K562 (cell line): ENCODE measurements around the gene ZNF598. TPM values are rescaled to one million over a fixed set of nuclear protein-coding genes. Genes with fewer than 3 reads are reported as not detected.
A peak's percentile ranks its signal among the peaks of the same experiment; 100 is the strongest.

Source experiments
- ATAC-seq: fragments of 200-7000 bp; cut with Tn5 transposase; 3 replicates; pipeline ENCODE4 v1.9.1; 2020; ENCODE audit warnings: moderate library complexity
- BruUV-seq: library from RNA; stranded (reverse); fragments of 400-500 nt; replicated peaks from 2 replicates; lab custom pipeline; 2021; lab: Mats Ljungman, UMichigan
- CTCF ChIA-PET: fragments of 300-600 bp; formaldehyde crosslinking; extraction: SDS; loops from one replicate; lab custom pipeline; 2021; ENCODE audit warnings: low intra/inter-chr PET ratio; lab: Yijun Ruan, JAX
- POLR2A ChIA-PET: fragments of 300-600, 350-650 bp; sonication (Branson Sonifier 250); formaldehyde crosslinking; extraction: SDS; loops from one replicate; lab custom pipeline; 2021; ENCODE audit warnings: antibody characterized with exemption, inconsistent platforms; lab: Yijun Ruan, JAX
- DNase-seq, 4 experiments: peaks; one replicate each; pipeline versions ENCODE4 v3.0.0 to v3.0.0-alpha.2; 2011 to 2018; ENCODE audit warnings: low spot score in 3 of 4, mixed read lengths in 3 of 4; ENCODE audit errors: extremely low read depth in 1 of 4
- FAIRE-seq: peaks from 2 replicates; lab custom pipeline; 2011; peaks lifted over from hg19 to GRCh38; lab: Jason Lieb, UNC
- H2AFZ ChIP-seq: 2 replicates; pipeline ENCODE4 v1.6.0; 2011; ENCODE audit warnings: low read depth, low read length, control low read depth, inconsistent platforms
- H3K27ac ChIP-seq: fragments of 200-600 bp; 3 replicates; pipeline ENCODE4 v1.8.0; 2011; ENCODE audit warnings: low read depth, mild to moderate bottlenecking, control low read depth, inconsistent platforms, low read length, moderate library complexity, mixed read lengths; ENCODE audit errors: extremely low read depth
- H3K27me3 ChIP-seq, 2 experiments: fragments of 300-600 bp in 1 of 2; 2 replicates in 1 of 2; 3 replicates in 1 of 2; pipeline versions ENCODE4 v1.6.0 to v1.8.0; 2011; ENCODE audit warnings: inconsistent platforms in 2 of 2, low read length in 2 of 2, mild to moderate bottlenecking in 1 of 2, mixed read lengths in 1 of 2, moderate library complexity in 1 of 2; ENCODE audit not compliant: control insufficient read depth in 2 of 2, insufficient read depth in 2 of 2
- H3K36me3 ChIP-seq: fragments of 300-600 bp; 3 replicates; pipeline ENCODE4 v1.8.0; 2011; ENCODE audit warnings: mild to moderate bottlenecking, low read length, inconsistent platforms; ENCODE audit not compliant: control insufficient read depth, insufficient read depth
- H3K4me1 ChIP-seq, 2 experiments: fragments of 200-600 bp in 1 of 2; replicated peaks in 1 of 2; 2 replicates in 1 of 2; 3 replicates in 1 of 2; pipeline versions ENCODE4 v1.5.1 to v1.8.0; 2011; ENCODE audit warnings: inconsistent platforms in 2 of 2, low read length in 2 of 2, mild to moderate bottlenecking in 1 of 2, mixed read lengths in 1 of 2, moderate library complexity in 1 of 2; ENCODE audit not compliant: control insufficient read depth in 2 of 2, insufficient read depth in 2 of 2
- H3K4me2 ChIP-seq: 2 replicates; pipeline ENCODE4 v1.6.1; 2011; ENCODE audit warnings: low read length, control low read depth, inconsistent platforms, mixed read lengths; ENCODE audit not compliant: insufficient read depth
- H3K4me3 ChIP-seq: fragments of 200-600 bp; sonication (generic), shearing (Covaris generic); 2 replicates; pipeline ENCODE4 v1.5.1; 2016; ENCODE audit warnings: control low read depth, inconsistent platforms
- H3K79me2 ChIP-seq: fragments of 200-600 bp; 3 replicates; pipeline ENCODE4 v1.8.0; 2011; ENCODE audit warnings: low read length, inconsistent platforms; ENCODE audit not compliant: control insufficient read depth, insufficient read depth
- H3K9ac ChIP-seq, 2 experiments: 2 replicates each; pipeline versions ENCODE4 v1.6.0 to v1.6.1; 2011; ENCODE audit warnings: low read depth in 2 of 2, low read length in 2 of 2, control low read depth in 1 of 2, inconsistent platforms in 1 of 2, mild to moderate bottlenecking in 1 of 2, mixed read lengths in 1 of 2; ENCODE audit not compliant: insufficient read depth in 1 of 2
- H3K9me1 ChIP-seq: one replicate; pipeline ENCODE4 v1.6.0; 2011; ENCODE audit warnings: inconsistent platforms, mild to moderate bottlenecking, low read length, moderate library complexity; ENCODE audit not compliant: control insufficient read depth, insufficient read depth
- H3K9me3 ChIP-seq: replicated peaks from 2 replicates; pipeline ENCODE4 v1.5.1; 2011; ENCODE audit warnings: low read depth, low read length, inconsistent platforms; ENCODE audit not compliant: control insufficient read depth, insufficient read depth
- H4K20me1 ChIP-seq: replicated peaks from 2 replicates; pipeline ENCODE4 v1.6.1; 2011; ENCODE audit warnings: low read length, inconsistent platforms, mixed read lengths; ENCODE audit not compliant: control insufficient read depth, insufficient read depth
- KLF13 ChIP-seq: fragments of 450-650 bp; IDR thresholded peaks from 2 replicates; pipeline ENCODE4 v1.6.1; 2016; ENCODE audit warnings: missing genetic modification characterization, low read depth, mild to moderate bottlenecking, missing compliant biosample characterization, moderate library complexity, borderline replicate concordance
- MBD2 ChIP-seq: sonication (generic); IDR thresholded peaks from 2 replicates; pipeline ENCODE4 v1.6.1; 2016; ENCODE audit warnings: low read depth, borderline replicate concordance
- MED1 ChIP-seq: sonication (generic); formaldehyde crosslinking; IDR thresholded peaks from 2 replicates; pipeline ENCODE4 v1.8.1; 2023; ENCODE audit warnings: missing genetic modification reagents, borderline replicate concordance
- MXI1 ChIP-seq: IDR thresholded peaks from 2 replicates; pipeline ENCODE4 v1.6.1; 2011; ENCODE audit warnings: low read depth, mild to moderate bottlenecking, improper control_type of control experiment, low read length
- POLR2H ChIP-seq: IDR thresholded peaks from 2 replicates; pipeline ENCODE4 v1.6.1; 2016; ENCODE audit warnings: missing genetic modification characterization, low read depth, mild to moderate bottlenecking, control low read depth, missing compliant biosample characterization, moderate library complexity
- RBM39 ChIP-seq: fragments of 200-400 bp; formaldehyde crosslinking; optimal IDR thresholded peaks from 2 replicates; pipeline ENCODE3; 2018; ENCODE audit warnings: low read depth, low read length
- SIN3A ChIP-seq, 2 experiments: fragments of 150-350 bp in 1 of 2; IDR thresholded peaks; 2 replicates each; pipeline ENCODE4 v1.6.1; 2011 to 2016; ENCODE audit warnings: borderline replicate concordance in 2 of 2, low read depth in 2 of 2, low read length in 2 of 2, mild to moderate bottlenecking in 2 of 2, moderate library complexity in 2 of 2; ENCODE audit not compliant: control insufficient read depth in 1 of 2
- TAF1 ChIP-seq: IDR thresholded peaks from 2 replicates; pipeline ENCODE4 v1.6.1; 2011; ENCODE audit warnings: mild to moderate bottlenecking, low read length, moderate library complexity; ENCODE audit not compliant: insufficient read depth, control insufficient read depth, severe bottlenecking; ENCODE audit errors: extremely low read depth
- TCFL5 ChIP-seq: fragments of 250-450 bp; sonication (Bioruptor Pico); conservative IDR thresholded peaks from 2 replicates; pipeline ENCODE4 v1.6.1; 2021; ENCODE audit warnings: mild to moderate bottlenecking, moderate library complexity, matching md5 sums
- ZBED1 ChIP-seq: IDR thresholded peaks from 2 replicates; pipeline ENCODE4 v1.6.1; 2014
- WGBS: fragments of 100-300 bp; shearing (Covaris generic); methylation state at CpG from one replicate; pipeline ENCODE4 v1.1.6; 2016; ENCODE audit warnings: low coverage, mixed read lengths; ENCODE audit not compliant: insufficient coverage; ENCODE audit errors: missing lambda C conversion rate; 5-methylcytosine and 5-hydroxymethylcytosine counted together
- in situ Hi-C: fragments of 300-500 bp; cut with MboI; formaldehyde crosslinking; loops from 4 replicates; pipeline ENCODE4 v1.15.0; 2018; ENCODE audit warnings: inconsistent platforms, mixed read lengths
- intact Hi-C: fragments of 100-400 bp; cut with micrococcal nuclease; formaldehyde crosslinking; loops from 2 replicates; pipeline ENCODE4 v1.14.2; 2022
- polyA plus RNA-seq, 8 experiments: library from polyadenylated mRNA; depleted of rRNA in 4 of 8; stranded (reverse) in 5 of 8; unstranded in 3 of 8; fragments of >200 nt; fragmentation: Nextera tagmentation in 2 of 8; fragmentation: Illumina TruSeq in 1 of 8; extraction: Ambion mirVana in 2 of 8; extraction: Trizol in 1 of 8; gene quantifications; 2 replicates each; pipeline versions ENCODE4 v1.2.1 to v1.2.3, GENCODE V29; 2011 to 2014; ENCODE audit warnings: inconsistent platforms in 1 of 8, missing spikeins in 1 of 8
- total RNA-seq, 7 experiments: library from RNA; depleted of rRNA in 6 of 7; stranded (reverse); fragments of >200 nt in 6 of 7; fragmentation: Illumina TruSeq in 2 of 7; extraction: Trizol in 2 of 7; gene quantifications; 2 replicates each; pipeline versions ENCODE4 v1.2.1 to v1.2.3, GENCODE V29; 2011 to 2021; ENCODE audit warnings: low replicate concordance in 1 of 7
- TF ChIP-seq, protein P1 (sequence below): sonication (generic); formaldehyde crosslinking; IDR thresholded peaks from 2 replicates; pipeline ENCODE4 v1.8.1; 2023; ENCODE audit warnings: mild to moderate bottlenecking, missing genetic modification reagents
- TF ChIP-seq, protein P2 (sequence below): sonication (generic); formaldehyde crosslinking; IDR thresholded peaks from 2 replicates; pipeline ENCODE4 v1.9.0; 2022; ENCODE audit warnings: mild to moderate bottlenecking, missing genetic modification reagents

The ZNF598 gene
- total and polyA plus RNA-seq, 9 of the 15 experiments (the other 6 are each of a cell fraction or from before 2014, with no cell fraction given) = 0.11 to 115 (median 29.6) TPM

DNA sequence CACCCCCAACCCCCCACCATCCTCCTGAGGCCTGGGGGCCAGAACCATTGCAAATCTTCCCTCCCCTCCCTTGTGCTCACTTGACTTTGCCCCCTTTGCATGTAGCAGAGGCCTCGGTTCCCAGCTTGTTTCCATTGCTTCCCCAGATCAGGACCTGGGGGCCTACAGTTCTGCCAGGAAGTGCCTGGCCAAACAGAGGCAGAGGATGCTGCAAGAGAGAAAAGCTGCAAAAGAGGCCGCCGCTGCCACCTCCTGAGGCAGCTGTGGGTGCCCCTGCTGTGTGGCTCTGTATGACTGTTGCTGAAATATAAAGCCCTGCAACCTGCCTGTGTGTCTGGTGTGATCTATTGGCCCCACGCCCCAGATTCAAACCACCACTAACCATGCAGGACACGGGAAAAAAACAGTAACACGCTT, 48.0 kb downstream of the ZNF598 start:
- no peaks in the 10 kb centered on the region for H3K27me3 ChIP-seq
- ATAC-seq (no peak; the same call in 2 of the 3 replicates), FAIRE-seq (no peak), DNase-seq (peak in 2 of 4 experiments; percentile 24 to 66)
- peak overlapping the region; percentile 27; the same call in 1 of the 3 replicates for H3K27ac ChIP-seq
- peak overlapping the region; percentile 100 for H3K4me2 ChIP-seq
- TF ChIP-seq MXI1 (0 out of 2 replicates have a peak, but pooled peaks have one; percentile 12), MBD2 (peak; percentile 18; the same call in 1 of the 2 replicates), POLR2H (tag) (0 out of 2 replicates have a peak, but pooled peaks have one; percentile 9), RBM39 (peak; percentile 64), KLF13 (no peak), MED1 (CRISPR knock-in tag) (peak; percentile 54; the same call in 1 of the 2 replicates), TCFL5 (CRISPR knock-in tag) (no peak), ZBED1 (0 out of 2 replicates have a peak, but pooled peaks have one; percentile 10), TAF1 (peak; percentile 10), SIN3A (IDR thresholded peaks at IDR 0.05; ENCODE audit: borderline replicate concordance in 2 of 2, control insufficient read depth in 1 of 2, low read depth in 2 of 2, low read length in 2 of 2) (0 out of 4 replicates have a peak, but pooled peaks of 1 of the 2 experiments have one; percentile 17)
- TF ChIP-seq, protein P1, sequence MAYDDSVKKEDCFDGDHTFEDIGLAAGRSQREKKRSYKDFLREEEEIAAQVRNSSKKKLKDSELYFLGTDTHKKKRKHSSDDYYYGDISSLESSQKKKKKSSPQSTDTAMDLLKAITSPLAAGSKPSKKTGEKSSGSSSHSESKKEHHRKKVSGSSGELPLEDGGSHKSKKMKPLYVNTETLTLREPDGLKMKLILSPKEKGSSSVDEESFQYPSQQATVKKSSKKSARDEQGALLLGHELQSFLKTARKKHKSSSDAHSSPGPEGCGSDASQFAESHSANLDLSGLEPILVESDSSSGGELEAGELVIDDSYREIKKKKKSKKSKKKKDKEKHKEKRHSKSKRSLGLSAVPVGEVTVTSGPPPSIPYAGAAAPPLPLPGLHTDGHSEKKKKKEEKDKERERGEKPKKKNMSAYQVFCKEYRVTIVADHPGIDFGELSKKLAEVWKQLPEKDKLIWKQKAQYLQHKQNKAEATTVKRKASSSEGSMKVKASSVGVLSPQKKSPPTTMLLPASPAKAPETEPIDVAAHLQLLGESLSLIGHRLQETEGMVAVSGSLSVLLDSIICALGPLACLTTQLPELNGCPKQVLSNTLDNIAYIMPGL (CRISPR knock-in tag) = 0 out of 2 replicates have a peak, but pooled peaks have one; percentile 15
- TF ChIP-seq, protein P2, sequence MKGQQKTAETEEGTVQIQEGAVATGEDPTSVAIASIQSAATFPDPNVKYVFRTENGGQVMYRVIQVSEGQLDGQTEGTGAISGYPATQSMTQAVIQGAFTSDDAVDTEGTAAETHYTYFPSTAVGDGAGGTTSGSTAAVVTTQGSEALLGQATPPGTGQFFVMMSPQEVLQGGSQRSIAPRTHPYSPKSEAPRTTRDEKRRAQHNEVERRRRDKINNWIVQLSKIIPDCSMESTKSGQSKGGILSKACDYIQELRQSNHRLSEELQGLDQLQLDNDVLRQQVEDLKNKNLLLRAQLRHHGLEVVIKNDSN (CRISPR knock-in tag) = no peak
- H4K20me1 ChIP-seq = peaks cover 35% of the 10 kb centered on the region
- no peaks in the 10 kb centered on the region for H3K9me1 ChIP-seq
- no peaks in the 10 kb centered on the region for H3K9me3 ChIP-seq
- peaks cover 73% of the 10 kb centered on the region for H3K79me2 ChIP-seq
- H2AFZ ChIP-seq = no peak overlapping the region
- H3K36me3 ChIP-seq = peaks cover 38% of the 10 kb centered on the region
- peaks cover 8 to 56% of the 10 kb centered on the region in 2 experiments; a peak in 4 of 5 replicates for H3K4me1 ChIP-seq
- no TSS peak for BruUV-seq
- intact Hi-C loops (no loop called here), in situ Hi-C loops (no loop called here)
- POLR2A ChIA-PET = interaction anchor here (0.6 to 3.0 kb wide), 7 partner anchors 9 to 1586 kb away, joined by 3 to 13 read pairs (median 3); partner anchors contain the start of genes EME2, MRPS34 and TBL3
- H3K4me3 ChIP-seq = peak overlapping the region; percentile 89; the same call in 1 of the 2 replicates
- peak overlapping the region; percentile 32 to 93; a peak in 3 of 4 replicates for H3K9ac ChIP-seq
- CTCF ChIA-PET = no interaction called here
- 16% methylated on average over 5 of the region's 6 CpGs for WGBS
